H1 (cell line): Measurements from ENCODE around the gene EXTL1. TPM values are rescaled to one million over a fixed set of nuclear protein-coding genes. Genes with fewer than 3 reads are reported as not detected.

ENCODE experiments used
- CTCF ChIA-PET: fragments of 300-600 bp; sonication (Branson Sonifier 250); formaldehyde crosslinking; loops from one replicate; lab custom pipeline; 2021; ENCODE audit not compliant: partially characterized antibody; lab: Charles Lee
- POLR2A ChIA-PET: fragments of 300-600 bp; sonication (Branson Sonifier 250); formaldehyde crosslinking; loops from one replicate; lab custom pipeline; 2021; ENCODE audit warnings: inconsistent platforms; ENCODE audit not compliant: partially characterized antibody; lab: Charles Lee
- DNase-seq, 2 experiments: peaks; one replicate each; pipeline versions ENCODE4 v3.0.0 to v3.0.0-alpha.2; 2010 to 2022; ENCODE audit warnings: low spot score in 2 of 2, low read depth in 1 of 2, mixed read lengths in 1 of 2
- FAIRE-seq: peaks from 2 replicates; lab custom pipeline; 2011; peaks lifted over from hg19 to GRCh38; lab: Jason Lieb, UNC
- H2AFZ ChIP-seq: 2 replicates; pipeline ENCODE4 v1.8.1; 2012; ENCODE audit warnings: low read length, inconsistent platforms
- H2AK5ac ChIP-seq: 2 replicates; pipeline ENCODE4 v1.6.1; 2013; ENCODE audit warnings: low read depth, low read length
- H2BK120ac ChIP-seq: replicated peaks from 2 replicates; pipeline ENCODE3; 2013; ENCODE audit warnings: low read depth, low read length, inconsistent platforms
- H2BK12ac ChIP-seq: 2 replicates; pipeline ENCODE4 v1.6.1; 2013; ENCODE audit warnings: low read depth, low read length
- H2BK15ac ChIP-seq: 2 replicates; pipeline ENCODE4 v1.6.1; 2013; ENCODE audit warnings: low read length
- H2BK20ac ChIP-seq: 2 replicates; pipeline ENCODE4 v1.6.1; 2013; ENCODE audit warnings: low read length
- H2BK5ac ChIP-seq: 2 replicates; pipeline ENCODE4 v1.6.1; 2013; ENCODE audit warnings: low read depth, low read length
- H3K14ac ChIP-seq: 2 replicates; pipeline ENCODE4 v1.6.1; 2013; ENCODE audit warnings: inconsistent platforms; ENCODE audit not compliant: insufficient read length
- H3K18ac ChIP-seq: 2 replicates; pipeline ENCODE4 v1.6.1; 2013; ENCODE audit warnings: low read length; ENCODE audit errors: extremely low read depth
- H3K23ac ChIP-seq: 2 replicates; pipeline ENCODE4 v1.6.1; 2013; ENCODE audit warnings: inconsistent platforms; ENCODE audit not compliant: insufficient read length
- H3K23me2 ChIP-seq: 2 replicates; pipeline ENCODE4 v1.6.1; 2013; ENCODE audit warnings: low read depth, low read length
- H3K27ac ChIP-seq: 2 replicates; pipeline ENCODE4 v1.6.1; 2011; ENCODE audit warnings: low read depth, low read length, inconsistent platforms
- H3K27me3 ChIP-seq, 4 experiments: replicated peaks in 1 of 4; 1 replicate in 1 of 4; 2 replicates in 3 of 4; pipeline versions ENCODE4 v1.6.1 to v1.8.1; 2011 to 2013; ENCODE audit warnings: low read length in 3 of 4, mild to moderate bottlenecking in 3 of 4, inconsistent platforms in 2 of 4, mixed read lengths in 2 of 4, moderate library complexity in 1 of 4; ENCODE audit not compliant: control insufficient read depth in 3 of 4, insufficient read depth in 3 of 4; ENCODE audit errors: extremely low read depth in 1 of 4
- H3K36me3 ChIP-seq, 4 experiments: 2 replicates each; pipeline versions ENCODE4 v1.6.1 to v1.8.1; 2011 to 2013; ENCODE audit warnings: mild to moderate bottlenecking in 4 of 4, low read length in 3 of 4, moderate library complexity in 2 of 4, control low read depth in 1 of 4, inconsistent platforms in 1 of 4; ENCODE audit not compliant: insufficient read depth in 4 of 4, control insufficient read depth in 2 of 4
- H3K4ac ChIP-seq: replicated peaks from 2 replicates; pipeline ENCODE3; 2013; ENCODE audit warnings: low read length, low read depth, mixed read lengths, inconsistent platforms; ENCODE audit not compliant: insufficient read length
- H3K4me1 ChIP-seq, 4 experiments: replicated peaks in 1 of 4; 1 replicate in 1 of 4; 2 replicates in 3 of 4; pipeline versions ENCODE4 v1.6.1 to v1.8.1; 2011 to 2013; ENCODE audit warnings: low read length in 3 of 4, inconsistent platforms in 2 of 4, mixed read lengths in 1 of 4; ENCODE audit not compliant: insufficient read depth in 4 of 4, control insufficient read depth in 3 of 4
- H3K4me2 ChIP-seq, 2 experiments: 2 replicates each; pipeline versions ENCODE4 v1.6.1 to v1.8.1; 2011 to 2013; ENCODE audit warnings: low read depth in 2 of 2, low read length in 2 of 2, control low read depth in 1 of 2, inconsistent platforms in 1 of 2, mild to moderate bottlenecking in 1 of 2; ENCODE audit not compliant: insufficient read depth in 1 of 2
- H3K4me3 ChIP-seq, 4 experiments: fragments of 200-600, 300-600 bp in 1 of 4; sonication (generic), shearing (Covaris generic), sonication (Bioruptor Twin) in 1 of 4; 2 replicates each; pipeline versions ENCODE4 v1.5.1 to v1.8.1; 2011 to 2016; ENCODE audit warnings: low read length in 4 of 4, low read depth in 3 of 4, control low read depth in 2 of 4, inconsistent platforms in 2 of 4, mild to moderate bottlenecking in 2 of 4, mixed read lengths in 1 of 4, moderate library complexity in 1 of 4; ENCODE audit not compliant: insufficient read depth in 2 of 4; ENCODE audit errors: extremely low read depth in 1 of 4
- H3K56ac ChIP-seq: replicated peaks from 2 replicates; pipeline ENCODE3; 2013; ENCODE audit warnings: low read depth, mild to moderate bottlenecking, mixed read lengths, low read length, inconsistent platforms; ENCODE audit not compliant: insufficient read length
- H3K79me1 ChIP-seq: 2 replicates; pipeline ENCODE4 v1.6.1; 2013; ENCODE audit warnings: low read depth, low read length, control low read depth
- H3K79me2 ChIP-seq, 2 experiments: 2 replicates each; pipeline versions ENCODE4 v1.6.1 to v1.8.1; 2012 to 2013; ENCODE audit warnings: low read length in 2 of 2, mild to moderate bottlenecking in 2 of 2, inconsistent platforms in 1 of 2; ENCODE audit not compliant: insufficient read depth in 2 of 2, control insufficient read depth in 1 of 2
- H3K9ac ChIP-seq, 4 experiments: replicated peaks in 1 of 4; 1 replicate in 1 of 4; 2 replicates in 3 of 4; pipeline versions ENCODE4 v1.6.1 to v1.8.1; 2011 to 2013; ENCODE audit warnings: low read depth in 3 of 4, low read length in 3 of 4, control low read depth in 2 of 4, mild to moderate bottlenecking in 2 of 4, moderate library complexity in 2 of 4, inconsistent platforms in 1 of 4; ENCODE audit errors: extremely low read depth in 1 of 4
- H3K9me3 ChIP-seq, 2 experiments: 2 replicates each; pipeline versions ENCODE4 v1.6.1 to v1.8.1; 2012 to 2013; ENCODE audit warnings: mild to moderate bottlenecking in 2 of 2, moderate library complexity in 2 of 2, control low read depth in 1 of 2, inconsistent platforms in 1 of 2, low read depth in 1 of 2, low read length in 1 of 2, mixed read lengths in 1 of 2; ENCODE audit not compliant: insufficient read depth in 2 of 2
- H4K20me1 ChIP-seq, 2 experiments: replicated peaks in 1 of 2; 2 replicates each; pipeline versions ENCODE3 to v1.8.1; 2011 to 2013; ENCODE audit warnings: inconsistent platforms in 2 of 2, low read length in 2 of 2, mild to moderate bottlenecking in 1 of 2; ENCODE audit not compliant: insufficient read depth in 2 of 2, control insufficient read depth in 1 of 2
- H4K5ac ChIP-seq: 2 replicates; pipeline ENCODE4 v1.6.1; 2013; ENCODE audit warnings: low read length, low read depth, mixed read lengths, inconsistent platforms; ENCODE audit not compliant: insufficient read length
- H4K8ac ChIP-seq: 2 replicates; pipeline ENCODE4 v1.8.0; 2013; ENCODE audit warnings: mild to moderate bottlenecking, moderate library complexity, low read length, inconsistent platforms; ENCODE audit not compliant: insufficient read depth; ENCODE audit errors: extremely low read depth
- H4K91ac ChIP-seq: replicated peaks from 2 replicates; pipeline ENCODE3; 2013; ENCODE audit warnings: low read length, mixed read lengths, inconsistent platforms; ENCODE audit not compliant: insufficient read length
- ATF2 ChIP-seq: IDR thresholded peaks from 2 replicates; pipeline ENCODE4 v1.6.1; 2012; ENCODE audit warnings: low read length, inconsistent platforms
- CEBPB ChIP-seq: IDR thresholded peaks from 2 replicates; pipeline ENCODE4 v1.6.1; 2012; ENCODE audit warnings: low read depth, low read length
- EGR1 ChIP-seq: IDR thresholded peaks from 2 replicates; pipeline ENCODE4 v1.6.1; 2011; ENCODE audit warnings: low read depth, low read length, borderline replicate concordance
- EZH2 ChIP-seq: fragments of 200-600 bp; sonication (generic); IDR thresholded peaks from 2 replicates; pipeline ENCODE4 v1.7.1; 2012; ENCODE audit warnings: low read depth, mild to moderate bottlenecking, moderate library complexity, low read length, inconsistent platforms; ENCODE audit not compliant: severe bottlenecking
- KDM5A ChIP-seq: fragments of 200-600 bp; IDR thresholded peaks from 2 replicates; pipeline ENCODE4 v1.7.1; 2012; ENCODE audit warnings: mild to moderate bottlenecking, low read length, inconsistent platforms, mixed read lengths
- MAFK ChIP-seq: IDR thresholded peaks from 2 replicates; pipeline ENCODE4 v1.6.1; 2012; ENCODE audit warnings: low read depth, mild to moderate bottlenecking, improper control_type of control experiment, low read length
- SAP30 ChIP-seq: fragments of 300-600 bp; sonication (generic); IDR thresholded peaks from 2 replicates; pipeline ENCODE4 v1.7.1; 2012; ENCODE audit warnings: low read length, moderate library complexity, mild to moderate bottlenecking, inconsistent platforms; ENCODE audit not compliant: insufficient read depth, insufficient replicate concordance
- SIRT6 ChIP-seq: IDR thresholded peaks from one replicate; pipeline ENCODE4 v1.7.1; 2012; ENCODE audit warnings: low read length, inconsistent platforms
- SP1 ChIP-seq: IDR thresholded peaks from 2 replicates; pipeline ENCODE4 v1.6.1; 2011; ENCODE audit warnings: low read depth, low read length
- SUZ12 ChIP-seq: fragments of 200-600 bp; sonication (generic); IDR thresholded peaks from 2 replicates; pipeline ENCODE4 v1.6.1; 2012; ENCODE audit warnings: mild to moderate bottlenecking, inconsistent platforms, low read length, moderate library complexity, mixed read lengths
- WGBS, 2 experiments: shearing (Covaris generic) in 1 of 2; methylation state at CpG; one replicate each; pipeline versions ENCODE4 v1.1.6 to v1.1.7; 2013 to 2015; ENCODE audit warnings: low lambda C conversion rate in 2 of 2, mixed read lengths in 2 of 2, inconsistent platforms in 1 of 2, low coverage in 1 of 2, missing lambda C conversion rate in 1 of 2; ENCODE audit not compliant: insufficient replicate concordance in 2 of 2, insufficient coverage in 1 of 2, insufficient read length in 1 of 2; ENCODE audit errors: extremely low coverage in 1 of 2, missing lambda C conversion rate in 1 of 2; 5-methylcytosine and 5-hydroxymethylcytosine counted together
- polyA plus RNA-seq, 7 experiments: library from polyadenylated mRNA; depleted of rRNA in 3 of 7; stranded (reverse) in 5 of 7; unstranded in 2 of 7; fragments of >200 nt in 5 of 7; fragments of 200-250 nt in 2 of 7; gene quantifications; 1 replicate in 5 of 7; 2 replicates in 1 of 7; 4 replicates in 1 of 7; pipeline versions ENCODE4 v1.2.1 to v1.2.3, GENCODE V29; 2011 to 2013; ENCODE audit warnings: missing spikeins in 2 of 7, mixed read lengths in 2 of 7
- total RNA-seq: library from RNA; stranded (reverse); fragmentation: NEBNext Ultra II Directional; extraction: Animal tissue kit (Norgen Biotek cat#: 25700); gene quantifications from 2 replicates; pipeline ENCODE4 v1.2.1, GENCODE V29; 2021
- TF ChIP-seq, protein P1 (sequence below): IDR thresholded peaks from 2 replicates; pipeline ENCODE4 v1.6.1; 2012; ENCODE audit warnings: inconsistent platforms

The EXTL1 gene
- total and polyA plus RNA-seq, 2 of the 8 experiments (the other 6 are each of a cell fraction or from before 2014, with no cell fraction given): 0.89 to 1.2 TPM

DNA sequence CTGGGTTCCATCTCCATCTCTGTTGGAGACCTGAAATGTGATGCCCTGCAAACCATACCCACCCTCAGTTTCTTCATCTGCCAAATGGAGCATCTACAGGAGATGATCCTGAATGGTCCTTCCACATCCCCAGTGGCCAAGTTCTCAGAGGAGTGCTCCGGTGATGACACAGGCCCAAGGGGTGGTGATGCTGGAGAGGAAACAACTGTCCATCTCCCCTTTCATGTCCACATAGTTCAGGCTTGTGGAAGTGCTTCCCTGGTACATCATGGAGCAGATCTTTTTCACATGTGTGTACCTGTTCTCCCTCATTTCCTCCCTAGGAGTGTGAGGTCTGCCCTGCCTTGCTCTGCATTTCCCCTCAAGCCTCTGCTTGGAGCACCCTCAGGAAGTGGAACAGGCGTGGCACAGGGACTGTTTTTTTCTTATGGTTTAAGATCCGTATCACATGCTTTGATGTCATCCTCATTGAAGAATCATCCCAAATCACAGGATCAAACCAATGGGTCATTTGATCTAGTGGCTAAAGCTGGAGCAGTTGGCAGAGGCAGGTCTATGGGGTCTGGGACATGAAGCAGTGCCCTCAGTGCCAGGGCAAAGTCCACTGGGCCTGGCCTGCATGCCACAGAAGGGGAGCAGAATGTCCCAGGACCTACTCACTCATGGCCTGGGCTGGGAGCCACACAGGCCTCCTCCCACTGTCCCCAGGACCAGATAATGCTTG is 54.0 kb downstream of the EXTL1 start:
- Histone ChIP-seq H3K79me1 (no peaks in the 10 kb centered on the region), H3K4ac (no peak overlapping the region), H2AK5ac (no peak overlapping the region), H3K79me2 (no peaks in the 10 kb centered on the region), H2BK20ac (no peak overlapping the region), H3K9me3 (no peaks in the 10 kb centered on the region), H3K14ac (no peak overlapping the region), H3K27ac (no peak overlapping the region), H2BK5ac (no peak overlapping the region), H3K23ac (no peak overlapping the region), H3K4me2 (no peak overlapping the region), H3K18ac (no peak overlapping the region), H2BK120ac (no peak overlapping the region), H2BK12ac (no peak overlapping the region), H3K36me3 (no peaks in the 10 kb centered on the region), H3K27me3 (no peaks in the 10 kb centered on the region), H4K8ac (no peak overlapping the region), H3K23me2 (no peaks in the 10 kb centered on the region), H4K5ac (no peak overlapping the region), H4K20me1 (no peaks in the 10 kb centered on the region), H3K9ac (no peak overlapping the region), H4K91ac (no peak overlapping the region), H3K56ac (no peak overlapping the region), H3K4me3 (no peak overlapping the region), H2AFZ (no peak overlapping the region), H3K4me1 (peaks cover 0 to 9% (median 6%) of the 10 kb centered on the region in 4 experiments; a peak in 4 of 7 replicates), H2BK15ac (no peak overlapping the region)
- CTCF ChIA-PET: interaction anchor here (3.1 kb wide), 1 partner anchor 39 kb away, joined by 8 read pairs; no protein-coding TSS in a partner anchor
- WGBS, 2 experiments: 85% methylated on average over 3 of the region's 3 CpGs; no CpG with 5 or more reads in 1 of the 2 experiments
- FAIRE-seq: no peak
- POLR2A ChIA-PET: no interaction called here
- no peak for DNase-seq
- TF ChIP-seq, protein P1, sequence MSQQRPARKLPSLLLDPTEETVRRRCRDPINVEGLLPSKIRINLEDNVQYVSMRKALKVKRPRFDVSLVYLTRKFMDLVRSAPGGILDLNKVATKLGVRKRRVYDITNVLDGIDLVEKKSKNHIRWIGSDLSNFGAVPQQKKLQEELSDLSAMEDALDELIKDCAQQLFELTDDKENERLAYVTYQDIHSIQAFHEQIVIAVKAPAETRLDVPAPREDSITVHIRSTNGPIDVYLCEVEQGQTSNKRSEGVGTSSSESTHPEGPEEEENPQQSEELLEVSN: no peak
- TF ChIP-seq MAFK (no peak), SP1 (no peak), SUZ12 (no peak), SAP30 (no peak), SIRT6 (no peak), EZH2 (no peak), KDM5A (no peak), ATF2 (no peak), CEBPB (no peak), EGR1 (no peak)
